ENCODE measurements around the gene TXNRD2.

DNA sequence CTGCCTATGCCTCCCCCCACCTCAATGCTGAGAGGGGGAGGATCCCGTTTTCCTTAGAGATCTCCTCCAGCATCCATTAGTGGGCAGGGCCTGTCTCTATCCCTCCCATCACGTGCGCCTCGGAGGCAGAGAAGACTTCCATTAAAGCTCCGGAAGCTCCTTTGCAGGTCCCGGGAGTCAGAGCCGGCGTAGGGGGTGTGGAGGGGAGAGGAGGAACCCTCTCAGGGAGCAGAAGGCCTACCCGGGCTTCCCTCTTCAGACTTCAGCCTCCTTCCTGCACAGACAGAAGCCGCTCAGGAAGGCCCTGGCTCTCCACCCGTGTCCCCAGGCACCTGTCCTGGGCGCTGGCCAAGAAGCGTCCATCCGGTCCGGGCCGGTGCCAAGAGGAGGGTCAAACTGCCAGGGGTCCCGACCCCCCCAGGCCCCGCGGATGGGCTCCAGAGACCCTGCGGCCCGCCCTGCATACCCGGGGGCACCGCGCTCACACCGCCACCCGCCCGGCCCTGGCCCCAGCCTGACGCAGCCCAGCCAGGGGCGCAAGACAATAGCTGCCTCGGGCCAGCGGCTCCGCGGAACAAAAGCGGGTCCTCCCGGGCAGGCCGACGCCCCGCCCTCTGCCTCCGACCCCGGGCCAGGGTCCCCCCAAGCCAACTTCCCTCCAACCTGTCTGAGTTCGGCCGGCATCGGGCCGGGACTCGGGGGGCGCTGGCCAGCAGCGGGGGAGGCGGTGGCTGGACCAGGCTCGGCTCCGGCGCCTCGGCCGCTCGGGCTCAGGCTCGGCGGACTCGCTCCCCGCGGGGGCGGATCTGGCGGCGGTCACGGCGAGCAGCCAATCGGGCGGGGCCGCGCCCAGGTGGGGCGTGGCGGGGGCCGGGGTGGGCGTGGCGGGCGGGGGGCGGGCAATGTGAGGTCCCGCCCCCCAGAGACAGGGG lies 45.1 kb upstream of the TXNRD2 start:
- TF ChIP-seq CTCF (conservative IDR thresholded peaks at IDR 0.05; ENCODE audit: low read depth, low read length) (no peak), SMC3 (IDR thresholded peaks at IDR 0.05; ENCODE audit: low read depth, low read length) (no peak), POLR2A (IDR thresholded peaks at IDR 0.05; ENCODE audit: low read depth, low read length) (peak; percentile 61; the same call in 1 of the 2 replicates), RAD21 (IDR thresholded peaks at IDR 0.05; ENCODE audit: low read length) (no peak), RCOR1 (IDR thresholded peaks at IDR 0.05; ENCODE audit: insufficient replicate concordance, low read length) (no peak), MXI1 (IDR thresholded peaks at IDR 0.05; ENCODE audit: borderline replicate concordance, low read depth, low read length) (no peak), CEBPB (IDR thresholded peaks at IDR 0.05; ENCODE audit: low read depth, low read length) (no peak), NFE2L2 (IDR thresholded peaks at IDR 0.05; ENCODE audit: low read depth, low read length) (no peak), MAZ (IDR thresholded peaks at IDR 0.05; ENCODE audit: borderline replicate concordance, low read depth, low read length) (peak; percentile 65; the same call in 1 of the 2 replicates)
- TF ChIP-seq, protein P1, sequence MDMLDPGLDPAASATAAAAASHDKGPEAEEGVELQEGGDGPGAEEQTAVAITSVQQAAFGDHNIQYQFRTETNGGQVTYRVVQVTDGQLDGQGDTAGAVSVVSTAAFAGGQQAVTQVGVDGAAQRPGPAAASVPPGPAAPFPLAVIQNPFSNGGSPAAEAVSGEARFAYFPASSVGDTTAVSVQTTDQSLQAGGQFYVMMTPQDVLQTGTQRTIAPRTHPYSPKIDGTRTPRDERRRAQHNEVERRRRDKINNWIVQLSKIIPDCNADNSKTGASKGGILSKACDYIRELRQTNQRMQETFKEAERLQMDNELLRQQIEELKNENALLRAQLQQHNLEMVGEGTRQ (IDR thresholded peaks at IDR 0.05; ENCODE audit: low read depth, low read length): peak; percentile 91

All from IMR-90 (cell line).